Stimulated activated CD4-positive, alpha-beta T cell treated with anti-CD3 and anti-CD28 coated beads, Interleukin-12 subunit alpha, Interleukin-12 subunit beta, amount 100 ng/mL, for 48 hours (primary cell): ENCODE data around the gene ATAD3B.
"Not testable (repeated sequence)": the region's sequence is repeated elsewhere in the genome, so short reads cannot be mapped to it uniquely, and the experiment has no call there.

Experiments
- DNase-seq, 3 donors: peaks; one replicate each; pipeline ENCODE4 v3.0.0-alpha.2; 2020; ENCODE audit warnings: low read depth in 2 of 3, low spot score in 1 of 3

ATAD3B gene

DNA sequence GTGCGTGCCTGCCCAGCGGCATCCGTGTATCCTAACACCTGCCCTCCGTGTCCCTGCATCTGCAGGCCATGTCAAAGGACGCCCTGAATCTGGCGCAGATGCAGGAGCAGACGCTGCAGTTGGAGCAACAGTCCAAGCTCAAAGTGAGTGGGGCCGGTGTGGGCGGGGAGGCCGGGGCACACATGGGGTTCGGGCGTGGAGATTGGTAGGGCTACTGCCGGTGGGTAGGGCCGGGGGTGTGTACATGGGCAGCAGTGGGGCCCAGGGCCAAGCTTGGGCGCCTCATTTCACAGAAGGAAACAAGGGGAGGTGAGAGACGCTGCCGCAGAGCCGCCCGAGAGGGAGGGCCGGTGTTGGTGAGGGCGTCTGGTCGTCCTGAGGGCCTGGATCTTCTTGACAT, 20.9 kb upstream of the ATAD3B start:
- not testable (repeated sequence) for DNase-seq

- DNase-seq = no peak
These were observed 19.7 kb upstream of the ATAD3B start for GRCh38 chr1:1451696-1452364.

GRCh38 chr1:1452365-1452739, 19.2 kb upstream of the ATAD3B start:
- not testable (repeated sequence) for DNase-seq

DNA sequence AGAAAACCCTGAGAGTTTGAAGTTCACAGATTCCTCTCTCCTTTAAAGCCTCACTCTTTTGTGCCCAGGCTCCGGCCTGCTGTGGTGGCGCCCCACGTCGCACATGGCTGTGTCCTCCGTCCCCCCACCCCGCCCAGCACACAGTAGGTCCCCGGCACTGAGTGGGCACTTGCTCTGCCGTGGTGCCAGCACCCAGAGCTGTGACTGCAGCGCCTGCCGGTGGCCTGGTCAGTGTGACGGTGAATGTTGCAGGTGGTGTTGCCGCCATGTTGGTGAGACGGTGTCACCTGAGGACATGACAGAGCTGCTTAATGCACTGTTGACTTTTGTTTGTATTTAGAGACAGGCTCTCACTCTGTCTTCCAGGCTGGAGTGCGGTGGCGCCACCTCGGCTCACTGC, 18.7 kb upstream of the ATAD3B start:
- no peak for DNase-seq

DNA sequence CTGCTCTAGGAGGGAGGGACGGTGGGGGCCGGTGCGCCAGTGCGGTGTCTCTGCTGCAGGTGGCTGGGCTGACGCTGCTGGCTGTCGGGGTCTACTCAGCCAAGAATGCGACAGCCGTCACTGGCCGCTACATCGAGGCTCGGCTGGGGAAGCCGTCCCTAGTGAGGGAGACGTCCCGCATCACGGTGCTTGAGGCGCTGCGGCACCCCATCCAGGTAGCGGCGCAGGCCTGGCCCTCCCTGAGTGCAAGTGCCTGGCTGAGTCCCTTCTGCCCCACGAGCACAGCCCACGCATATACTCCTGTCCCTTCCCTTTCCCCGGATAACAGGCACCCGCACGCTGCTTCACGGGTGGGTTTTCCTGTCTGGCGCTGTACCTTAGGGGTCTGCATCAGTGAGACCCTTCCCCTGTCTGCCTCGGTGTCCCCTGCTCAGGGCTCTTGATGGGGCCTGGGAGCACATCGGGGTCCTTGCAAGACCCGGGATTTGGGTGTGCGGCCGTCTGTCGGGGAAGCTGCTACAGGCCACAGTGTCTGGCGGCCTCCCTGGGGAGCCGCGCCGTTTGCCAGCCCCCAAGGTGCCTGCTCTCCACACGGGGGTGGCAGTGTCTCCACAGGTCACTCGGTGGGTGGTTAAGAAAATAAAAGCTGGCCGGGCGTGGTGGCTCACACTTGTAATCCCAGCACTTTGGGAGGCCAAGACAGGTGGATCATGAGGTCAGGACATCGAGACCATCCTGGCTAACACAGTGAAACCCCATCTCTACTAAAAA, 17.1 kb upstream of the ATAD3B start:
- not testable (repeated sequence) for DNase-seq

- DNase-seq = no peak
These were observed 16.1 kb upstream of the ATAD3B start for GRCh38 chr1:1455366-1455884.

DNA sequence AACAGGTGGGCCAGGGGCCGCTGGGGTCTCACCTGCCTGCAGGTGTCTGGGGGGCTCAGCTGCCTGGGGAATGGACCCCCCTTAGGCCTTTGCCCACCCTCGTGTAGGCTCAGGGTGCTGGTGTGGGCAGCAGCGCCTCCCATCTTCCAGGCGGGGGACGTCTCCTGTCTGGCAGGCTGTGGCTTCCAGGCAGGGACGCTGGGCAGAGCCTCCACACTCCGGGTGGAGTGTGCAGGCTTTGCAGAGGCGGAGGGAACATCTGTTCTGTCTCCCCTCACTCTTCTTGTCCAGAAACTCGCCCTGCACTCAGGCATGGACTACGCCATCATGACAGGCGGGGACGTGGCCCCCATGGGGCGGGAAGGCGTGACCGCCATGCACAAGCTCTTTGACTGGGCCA, 15.6 kb upstream of the ATAD3B start:
- not testable (repeated sequence) for DNase-seq

GRCh38 chr1:1456683-1457255, 14.8 kb upstream of the ATAD3B start:
- DNase-seq = not testable (repeated sequence)

GRCh38 chr1:1459156-1459555, 12.4 kb upstream of the ATAD3B start:
- DNase-seq = not testable (repeated sequence)

- DNase-seq = not testable (repeated sequence)
These were observed 11.9 kb upstream of the ATAD3B start for GRCh38 chr1:1459711-1460110.

- DNase-seq = no peak
These were observed 10.9 kb upstream of the ATAD3B start for GRCh38 chr1:1460540-1461130.

- no peak for DNase-seq
These were observed 9.7 kb upstream of the ATAD3B start for GRCh38 chr1:1461721-1462317.

DNA sequence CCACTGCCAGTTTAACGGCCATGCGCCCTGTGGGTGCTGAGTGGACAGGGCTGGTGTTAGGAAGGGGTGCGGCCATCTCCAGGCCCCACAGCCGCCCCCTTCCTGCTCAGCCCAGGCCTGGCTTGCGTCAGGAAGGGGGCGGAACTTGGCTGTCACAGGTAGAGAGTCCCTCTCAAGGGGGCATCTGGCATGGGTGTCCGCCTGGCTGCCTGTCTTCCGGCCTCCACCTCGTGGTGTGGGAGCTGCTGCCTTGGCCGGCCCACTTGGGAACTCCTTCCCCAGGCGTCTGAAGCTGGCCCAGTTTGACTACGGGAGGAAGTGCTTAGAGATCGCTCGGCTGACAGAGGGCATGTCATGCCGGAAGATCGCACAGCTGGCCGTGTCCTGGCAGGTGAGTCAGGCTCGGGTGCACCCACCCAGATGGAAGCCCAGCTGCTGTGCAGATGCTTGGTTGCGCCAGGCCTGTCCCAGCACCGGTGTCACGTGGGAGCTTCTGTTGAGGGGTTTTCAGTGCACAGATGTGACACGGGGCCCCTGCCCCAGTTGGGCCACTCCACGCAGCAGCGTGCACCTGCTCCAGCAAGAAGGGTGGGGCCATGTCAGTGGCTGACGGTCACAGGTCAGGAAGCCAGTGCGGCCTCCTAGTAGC, 9.1 kb upstream of the ATAD3B start:
- no peak for DNase-seq

GRCh38 chr1:1463312-1463711, 8.3 kb upstream of the ATAD3B start:
- DNase-seq = no peak

DNA sequence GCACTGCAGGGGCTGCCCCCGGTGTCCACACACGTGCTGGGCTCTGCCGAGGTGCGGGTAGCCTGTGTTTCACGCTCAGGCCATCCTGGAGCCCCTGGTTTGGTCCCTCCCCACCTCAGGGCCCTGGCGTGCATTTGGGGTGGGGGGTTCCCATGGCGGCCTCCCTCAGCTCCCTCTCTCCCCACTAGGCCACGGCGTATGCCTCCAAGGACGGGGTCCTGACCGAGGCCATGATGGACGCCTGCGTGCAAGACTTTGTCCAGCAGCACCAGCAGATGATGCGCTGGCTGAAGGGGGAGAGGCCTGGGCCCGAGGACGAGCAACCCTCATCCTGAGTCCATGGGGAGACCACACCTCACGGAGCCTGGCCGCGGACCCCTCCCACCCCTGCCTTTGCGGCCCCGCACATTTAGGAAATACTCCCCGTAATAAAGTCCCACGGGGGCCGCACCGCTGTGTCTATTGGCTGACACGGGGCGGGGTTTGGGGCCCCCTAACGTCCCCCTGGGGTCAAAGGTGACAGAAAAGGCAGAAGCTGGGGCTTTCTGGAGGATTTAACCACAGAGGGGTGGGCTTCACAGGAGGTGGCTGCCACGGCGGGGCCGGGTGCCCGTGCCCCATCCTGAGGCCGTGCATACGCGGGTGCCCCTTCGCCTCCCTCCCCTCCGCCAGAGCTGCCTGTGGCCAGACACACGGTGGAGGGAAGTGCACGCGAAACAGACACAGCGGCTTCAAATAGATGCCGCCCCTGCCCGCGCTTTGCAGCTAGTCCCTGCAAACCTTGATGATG, 3.2 kb upstream of the ATAD3B start:
- DNase-seq = not testable (repeated sequence)

DNA sequence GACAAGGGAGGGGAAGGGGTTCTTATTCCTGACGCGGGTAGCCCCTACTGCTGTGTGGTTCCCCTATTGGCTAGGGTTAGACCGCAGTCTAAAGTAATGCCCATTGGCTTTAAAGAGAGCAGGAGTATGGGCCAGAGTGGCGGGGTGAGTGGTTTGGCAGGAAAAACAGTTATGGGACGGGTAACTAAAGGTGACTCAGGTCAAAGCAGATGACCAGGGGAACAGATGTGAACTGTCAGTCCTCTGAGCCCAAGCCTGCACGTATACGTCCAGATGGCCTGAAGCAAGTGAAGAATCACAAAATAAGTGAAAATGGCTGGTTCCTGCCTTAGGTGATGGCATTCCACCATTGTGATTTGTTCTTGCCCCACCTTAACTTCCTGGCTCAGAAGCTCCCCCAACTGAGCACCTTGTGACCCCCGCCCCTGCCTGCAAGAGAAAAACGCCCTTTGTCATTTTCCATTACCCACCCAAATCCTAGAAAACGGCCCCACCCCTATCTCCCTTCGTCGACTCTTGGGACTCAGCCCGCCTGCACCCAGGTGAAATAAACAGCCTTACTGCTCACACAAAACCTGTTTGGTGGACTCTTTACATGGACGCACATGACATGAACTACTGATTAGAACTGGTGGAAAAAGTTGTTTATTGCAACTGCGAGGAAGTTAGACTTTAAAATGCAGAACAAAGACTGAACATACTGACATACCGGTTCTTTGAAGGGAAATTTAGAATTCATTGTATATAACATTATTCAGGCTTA, 758 bp upstream of the ATAD3B start:
- DNase-seq = no peak

GRCh38 chr1:1472053-1472876, 700 bp downstream of the ATAD3B start:
- not testable (repeated sequence) for DNase-seq

DNA sequence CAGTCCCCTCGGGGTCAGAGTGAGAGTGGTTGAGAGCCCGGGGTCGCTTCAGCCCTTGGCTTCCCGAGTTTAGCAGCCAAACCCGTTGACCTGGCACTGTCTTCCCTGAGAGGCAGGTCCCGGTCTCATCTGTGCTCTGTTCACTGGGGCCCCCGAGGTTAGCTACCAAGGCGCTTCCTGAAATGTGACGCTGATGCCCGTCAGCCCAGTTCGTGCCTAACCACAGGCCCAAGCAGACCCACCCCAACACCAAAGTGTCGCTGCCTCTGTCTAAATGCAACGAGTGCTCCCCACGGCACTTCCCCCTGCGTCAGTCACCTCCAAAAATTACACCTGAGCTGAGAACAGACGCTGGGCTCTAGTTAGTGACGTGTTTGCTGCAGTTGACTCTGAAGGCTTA, 4.4 kb downstream of the ATAD3B start:
- not testable (repeated sequence) for DNase-seq
